Stimulated activated naive CD8-positive, alpha-beta T cell treated with anti-CD3 and anti-CD28 coated beads, Interleukin-15, Interleukin-2, amounts not matched to agents 100 ng/mL and 50 ng/mL, for 24 hours (primary cell): ENCODE measurements around the gene OSBPL2.

Experiments used
- H3K27ac Mint-ChIP-seq: one replicate; pipeline ENCODE4 v1.8.0; 2021; ENCODE audit warnings: mild to moderate bottlenecking, mixed read lengths
- H3K27me3 Mint-ChIP-seq: one replicate; pipeline ENCODE4 v1.8.0; 2021; ENCODE audit warnings: mixed read lengths
- H3K36me3 Mint-ChIP-seq: one replicate; pipeline ENCODE4 v1.8.0; 2021; ENCODE audit warnings: low read depth, mixed read lengths
- H3K4me1 Mint-ChIP-seq: one replicate; pipeline ENCODE4 v1.8.0; 2021; ENCODE audit warnings: low read depth, mixed read lengths
- H3K4me3 Mint-ChIP-seq: one replicate; pipeline ENCODE4 v1.8.0; 2021; ENCODE audit warnings: mild to moderate bottlenecking, mixed read lengths
- H3K9me3 Mint-ChIP-seq: one replicate; pipeline ENCODE4 v1.8.0; 2021; ENCODE audit warnings: mixed read lengths

OSBPL2 gene

GRCh38 chr20:62201173-62202082, 36.9 kb upstream of the OSBPL2 start:
- H3K4me1 Mint-ChIP-seq = no peaks in the 10 kb centered on the region
- no peak overlapping the region for H3K27ac Mint-ChIP-seq
- H3K4me3 Mint-ChIP-seq = no peak overlapping the region
- peaks cover 38% of the 10 kb centered on the region for H3K36me3 Mint-ChIP-seq
- H3K9me3 Mint-ChIP-seq = no peaks in the 10 kb centered on the region
- no peaks in the 10 kb centered on the region for H3K27me3 Mint-ChIP-seq

GRCh38 chr20:62202083-62202395, 36.3 kb upstream of the OSBPL2 start:
- no peak overlapping the region for H3K4me3 Mint-ChIP-seq
- no peaks in the 10 kb centered on the region for H3K27me3 Mint-ChIP-seq
- no peaks in the 10 kb centered on the region for H3K9me3 Mint-ChIP-seq
- H3K4me1 Mint-ChIP-seq = no peaks in the 10 kb centered on the region
- H3K36me3 Mint-ChIP-seq = peaks cover 38% of the 10 kb centered on the region
- H3K27ac Mint-ChIP-seq = no peak overlapping the region

- Mint-ChIP-seq H3K36me3 (peaks cover 38% of the 10 kb centered on the region), H3K4me1 (no peaks in the 10 kb centered on the region), H3K4me3 (no peak overlapping the region), H3K9me3 (no peaks in the 10 kb centered on the region), H3K27me3 (no peaks in the 10 kb centered on the region), H3K27ac (no peak overlapping the region)
These were observed 35.5 kb upstream of the OSBPL2 start for GRCh38 chr20:62202676-62203377.

- H3K27ac Mint-ChIP-seq = no peak overlapping the region
These were observed 34.8 kb upstream of the OSBPL2 start for GRCh38 chr20:62203378-62204030.

GRCh38 chr20:62205618-62206387, 32.5 kb upstream of the OSBPL2 start:
- no peak overlapping the region for H3K4me3 Mint-ChIP-seq
- H3K27ac Mint-ChIP-seq = no peak overlapping the region
- no peaks in the 10 kb centered on the region for H3K27me3 Mint-ChIP-seq
- no peaks in the 10 kb centered on the region for H3K9me3 Mint-ChIP-seq
- no peaks in the 10 kb centered on the region for H3K4me1 Mint-ChIP-seq
- peaks cover 19% of the 10 kb centered on the region for H3K36me3 Mint-ChIP-seq

More at GRCh38 chr20:62203378-62204030, 34.8 kb upstream of the OSBPL2 start:
- H3K9me3 Mint-ChIP-seq = no peaks in the 10 kb centered on the region
- peaks cover 35% of the 10 kb centered on the region for H3K36me3 Mint-ChIP-seq
- H3K4me1 Mint-ChIP-seq = no peaks in the 10 kb centered on the region
- no peak overlapping the region for H3K4me3 Mint-ChIP-seq
- H3K27me3 Mint-ChIP-seq = no peaks in the 10 kb centered on the region

- H3K4me3 Mint-ChIP-seq = no peak overlapping the region
- H3K4me1 Mint-ChIP-seq = no peaks in the 10 kb centered on the region
- no peak overlapping the region for H3K27ac Mint-ChIP-seq
- H3K9me3 Mint-ChIP-seq = no peaks in the 10 kb centered on the region
- H3K36me3 Mint-ChIP-seq = peaks cover 17% of the 10 kb centered on the region
- no peaks in the 10 kb centered on the region for H3K27me3 Mint-ChIP-seq
These were observed 31.9 kb upstream of the OSBPL2 start for GRCh38 chr20:62206388-62206775.

DNA sequence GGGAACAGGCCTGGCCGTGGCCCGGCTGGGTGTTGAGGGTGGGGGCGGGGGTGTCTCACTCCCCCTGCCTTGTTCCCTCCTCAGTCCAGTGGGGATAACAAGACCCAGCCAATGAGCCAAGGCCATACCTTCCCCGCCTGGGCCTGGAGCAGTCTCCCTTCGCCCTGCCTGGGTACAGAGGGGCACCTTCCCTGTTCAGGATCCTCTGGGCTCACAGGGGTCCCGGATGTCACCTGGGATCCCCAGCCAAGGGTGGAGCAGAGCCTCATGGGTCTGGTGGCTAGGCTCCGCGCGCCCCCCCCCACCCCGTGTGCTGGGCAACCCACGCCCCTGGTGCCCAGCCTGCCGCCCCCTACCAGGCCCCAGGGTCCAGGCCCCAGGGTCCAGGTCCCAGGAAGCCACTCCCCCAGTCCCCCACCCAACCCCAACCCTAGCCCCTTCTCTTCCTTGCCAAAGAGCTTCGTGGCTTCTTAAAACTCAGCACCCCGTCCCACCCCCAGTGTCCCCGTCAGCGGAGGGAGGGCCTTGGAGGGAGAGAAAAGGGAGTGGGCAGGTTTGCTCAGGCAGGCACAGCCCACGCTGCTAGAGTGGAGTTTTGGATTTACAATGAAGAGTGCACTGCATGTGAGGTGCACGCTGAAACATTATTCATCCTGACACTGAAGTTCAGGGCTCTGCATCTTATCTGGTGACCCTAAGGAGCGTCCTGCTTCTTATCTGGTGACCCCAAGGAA, 30.1 kb upstream of the OSBPL2 start:
- H3K9me3 Mint-ChIP-seq = no peaks in the 10 kb centered on the region
- H3K27me3 Mint-ChIP-seq = peaks cover 3% of the 10 kb centered on the region
- H3K36me3 Mint-ChIP-seq = peaks cover 5% of the 10 kb centered on the region
- H3K4me3 Mint-ChIP-seq = no peak overlapping the region
- H3K4me1 Mint-ChIP-seq = no peaks in the 10 kb centered on the region
- H3K27ac Mint-ChIP-seq = no peak overlapping the region

- no peaks in the 10 kb centered on the region for H3K9me3 Mint-ChIP-seq
- peaks cover 3% of the 10 kb centered on the region for H3K27me3 Mint-ChIP-seq
- no peaks in the 10 kb centered on the region for H3K36me3 Mint-ChIP-seq
- H3K4me3 Mint-ChIP-seq = no peak overlapping the region
- H3K4me1 Mint-ChIP-seq = no peaks in the 10 kb centered on the region
- H3K27ac Mint-ChIP-seq = no peak overlapping the region
These were observed 29.2 kb upstream of the OSBPL2 start for GRCh38 chr20:62208795-62209755.

DNA sequence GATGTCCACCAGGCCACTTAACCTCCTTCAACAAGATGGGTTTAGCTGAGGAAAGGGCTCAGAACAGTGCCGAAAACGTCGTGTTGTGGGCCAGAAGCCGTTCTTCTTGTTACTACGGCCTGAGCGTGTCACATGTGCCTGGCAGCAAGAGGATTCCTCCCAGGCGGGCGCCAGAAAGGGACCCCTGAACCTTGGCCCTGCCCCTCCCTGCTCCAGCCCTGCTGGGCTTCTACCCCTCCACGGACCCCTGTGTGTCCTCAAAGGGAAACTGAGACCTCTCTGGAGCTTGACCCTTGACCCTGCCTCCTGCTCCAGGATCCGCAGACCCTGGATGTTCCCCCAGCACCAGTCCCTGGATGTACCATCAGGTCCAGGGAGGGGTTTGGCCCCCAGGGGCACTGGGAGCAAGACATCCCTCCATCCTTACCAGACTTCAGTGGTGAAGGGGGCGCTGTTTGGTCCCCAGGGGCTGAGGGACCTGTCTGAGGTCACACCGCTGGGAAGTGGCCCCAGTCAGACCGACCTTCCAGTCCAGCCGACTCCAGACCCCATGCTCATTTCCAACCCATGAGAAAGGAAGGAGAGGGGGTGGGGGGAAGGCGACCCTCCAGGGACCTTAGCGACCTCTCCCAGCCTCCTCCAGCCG, 28.3 kb upstream of the OSBPL2 start:
- Mint-ChIP-seq H3K4me1 (no peaks in the 10 kb centered on the region), H3K27ac (no peak overlapping the region), H3K9me3 (no peaks in the 10 kb centered on the region), H3K27me3 (peaks cover 6% of the 10 kb centered on the region), H3K36me3 (no peaks in the 10 kb centered on the region), H3K4me3 (no peak overlapping the region)

DNA sequence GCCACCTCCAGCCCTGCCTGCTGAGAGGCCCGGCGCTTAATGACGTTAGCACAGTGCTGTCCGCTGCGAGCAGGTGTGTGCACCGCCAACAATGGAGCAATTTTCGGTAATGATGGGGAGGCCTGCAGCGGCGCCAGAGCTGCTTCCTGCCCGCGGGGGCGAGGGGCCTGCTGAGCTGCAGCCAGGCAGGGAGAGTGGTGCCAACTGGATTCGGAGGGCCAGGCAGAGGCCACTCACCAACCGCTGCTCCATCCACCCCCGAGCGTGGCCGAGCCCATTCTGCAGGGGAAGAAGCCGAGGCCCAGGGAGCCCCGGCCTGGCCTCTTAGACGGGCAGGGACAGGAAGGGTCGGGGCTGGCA, 27.8 kb upstream of the OSBPL2 start:
- no peak overlapping the region for H3K27ac Mint-ChIP-seq
- H3K9me3 Mint-ChIP-seq = no peaks in the 10 kb centered on the region
- no peaks in the 10 kb centered on the region for H3K36me3 Mint-ChIP-seq
- H3K4me3 Mint-ChIP-seq = no peak overlapping the region
- H3K27me3 Mint-ChIP-seq = peaks cover 10% of the 10 kb centered on the region
- no peaks in the 10 kb centered on the region for H3K4me1 Mint-ChIP-seq

DNA sequence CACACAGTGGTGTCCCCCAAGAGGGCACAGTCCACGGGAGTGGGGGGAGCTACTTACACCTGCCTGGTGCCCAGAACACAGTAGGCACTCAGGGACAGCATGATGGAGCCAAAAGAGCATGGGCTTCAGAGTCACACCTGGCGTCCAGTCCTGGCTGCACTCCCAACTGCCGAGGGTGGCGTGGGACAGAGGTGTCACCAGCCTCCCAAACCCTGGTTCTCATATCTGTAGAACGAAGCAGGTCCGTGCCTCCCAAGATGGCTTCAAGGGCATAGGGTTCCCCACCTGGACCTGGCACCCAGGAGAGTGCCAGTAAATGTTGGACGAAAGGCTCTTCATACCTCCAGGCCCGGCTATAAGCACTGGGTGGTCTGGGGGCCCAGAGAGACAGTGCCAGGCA, 27.1 kb upstream of the OSBPL2 start:
- Mint-ChIP-seq H3K9me3 (no peaks in the 10 kb centered on the region), H3K27ac (no peak overlapping the region), H3K4me1 (no peaks in the 10 kb centered on the region), H3K36me3 (no peaks in the 10 kb centered on the region), H3K4me3 (no peak overlapping the region), H3K27me3 (peaks cover 10% of the 10 kb centered on the region)

GRCh38 chr20:62211769-62212288, 26.5 kb upstream of the OSBPL2 start:
- Mint-ChIP-seq H3K27ac (no peak overlapping the region), H3K36me3 (no peaks in the 10 kb centered on the region), H3K4me1 (no peaks in the 10 kb centered on the region), H3K9me3 (no peaks in the 10 kb centered on the region), H3K27me3 (peaks cover 10% of the 10 kb centered on the region), H3K4me3 (no peak overlapping the region)

DNA sequence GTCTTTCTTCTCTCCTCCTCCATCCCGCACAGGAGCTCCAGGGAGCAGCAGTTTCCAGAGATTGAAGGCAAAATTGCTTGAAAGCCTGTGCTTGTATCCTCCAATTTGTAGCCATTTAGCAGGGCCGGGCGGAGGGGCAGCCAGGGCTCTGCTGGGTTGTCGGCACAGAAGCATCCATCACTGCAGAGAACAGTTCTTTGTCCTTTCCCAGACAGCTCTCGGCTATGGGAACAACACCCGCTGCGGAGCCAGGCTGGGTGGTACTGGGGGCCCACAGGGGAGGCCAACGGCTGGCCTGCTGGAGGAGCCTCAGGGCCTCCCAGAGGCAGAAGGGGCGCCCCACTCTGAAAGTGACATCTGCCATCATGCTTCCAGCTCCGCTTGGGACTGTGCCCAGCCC, 26.0 kb upstream of the OSBPL2 start:
- no peaks in the 10 kb centered on the region for H3K9me3 Mint-ChIP-seq
- no peaks in the 10 kb centered on the region for H3K4me1 Mint-ChIP-seq
- no peak overlapping the region for H3K27ac Mint-ChIP-seq
- peaks cover 13% of the 10 kb centered on the region for H3K27me3 Mint-ChIP-seq
- no peaks in the 10 kb centered on the region for H3K36me3 Mint-ChIP-seq
- no peak overlapping the region for H3K4me3 Mint-ChIP-seq
